GM10847 (cell line): ENCODE data around the gene POLN.

Experiments
- POLR2A ChIP-seq: IDR thresholded peaks from 2 replicates; pipeline ENCODE4 v1.6.1; 2011; ENCODE audit not compliant: insufficient read length; ENCODE audit errors: extremely low read depth

The POLN gene

GRCh38 chr4:2141762-2142451 is 100.0 kb downstream of the POLN start:
- no peak for TF ChIP-seq POLR2A

DNA sequence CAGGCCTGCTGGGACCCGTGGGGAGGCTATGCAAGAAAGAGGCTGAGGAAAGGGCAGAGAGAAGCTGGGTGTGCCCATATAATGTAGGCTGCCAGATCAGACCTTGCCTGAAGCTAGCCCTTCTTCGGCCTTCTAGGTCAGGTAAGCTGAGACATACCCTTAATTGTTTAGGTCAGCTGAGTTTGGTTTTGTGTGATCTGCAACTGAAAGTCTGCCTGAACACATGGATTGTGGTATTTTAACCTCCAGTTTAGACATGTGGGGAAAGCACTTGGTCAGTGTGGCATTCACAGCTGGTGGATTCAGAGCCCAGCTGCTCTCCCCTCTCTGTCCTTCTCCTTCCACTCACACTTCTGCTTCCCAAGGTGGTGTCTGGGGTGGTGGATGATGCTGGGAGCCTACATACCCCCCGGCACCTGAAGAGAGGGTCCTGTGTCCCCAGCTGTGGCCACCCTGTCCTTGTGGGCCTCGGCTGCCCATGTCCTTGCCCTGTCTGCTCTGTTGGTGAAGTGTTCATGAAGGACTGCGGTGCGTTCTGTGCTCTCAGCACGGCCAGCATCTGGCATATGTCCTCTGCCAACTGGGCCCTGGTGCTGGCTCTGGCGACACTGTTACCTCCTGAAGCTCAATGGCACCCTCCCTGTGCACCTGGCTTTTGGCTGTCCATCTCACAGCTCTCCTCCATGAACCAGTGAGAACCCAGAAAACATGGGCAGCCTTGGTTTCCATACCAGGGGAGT is 100.7 kb downstream of the POLN start:
- TF ChIP-seq POLR2A, result no peak

GRCh38 chr4:2138846-2139500 is 102.9 kb downstream of the POLN start:
- no peak for TF ChIP-seq POLR2A

DNA sequence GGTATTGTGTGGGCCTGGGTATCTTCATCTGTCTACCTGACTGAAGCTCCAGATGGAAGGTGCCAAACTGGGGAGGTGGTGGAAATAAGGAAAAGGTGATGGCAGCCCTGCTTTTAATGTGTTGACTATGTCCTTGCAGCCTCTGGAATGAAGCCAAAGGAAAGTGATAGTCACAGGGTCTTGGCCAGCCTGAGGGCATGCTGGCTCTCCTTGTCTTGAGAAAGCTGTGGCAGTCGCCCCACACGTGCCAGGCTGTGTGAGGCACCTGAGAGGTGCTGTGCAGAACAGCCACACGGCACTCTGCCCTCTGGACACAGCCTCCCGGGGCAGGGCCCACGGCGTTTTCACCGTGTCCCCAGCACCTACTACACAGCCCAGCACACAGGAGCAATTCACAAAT is 105.2 kb downstream of the POLN start:
- no peak for TF ChIP-seq POLR2A

- no peak for TF ChIP-seq POLR2A
Observed at GRCh38 chr4:2135083-2135482, 106.8 kb downstream of the POLN start.

DNA sequence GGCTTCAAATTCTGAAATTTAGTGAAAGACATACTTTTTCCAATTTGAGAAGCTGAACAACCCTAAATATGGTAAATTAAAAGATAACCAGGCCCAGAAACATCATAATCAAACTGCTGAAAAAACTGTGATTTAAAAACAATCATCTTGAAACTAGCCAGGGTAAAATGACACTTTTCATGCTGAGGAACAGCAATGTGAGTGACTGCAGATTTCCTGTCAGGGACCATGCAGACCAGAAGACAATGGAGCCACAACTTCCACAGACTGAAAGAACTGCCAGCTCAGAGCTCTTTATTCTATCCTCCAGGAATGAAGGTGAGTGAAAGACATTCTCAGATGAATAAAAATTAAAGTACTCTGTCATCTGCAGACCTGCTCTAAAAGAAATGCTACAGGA is 109.5 kb downstream of the POLN start:
- no peak for TF ChIP-seq POLR2A

DNA sequence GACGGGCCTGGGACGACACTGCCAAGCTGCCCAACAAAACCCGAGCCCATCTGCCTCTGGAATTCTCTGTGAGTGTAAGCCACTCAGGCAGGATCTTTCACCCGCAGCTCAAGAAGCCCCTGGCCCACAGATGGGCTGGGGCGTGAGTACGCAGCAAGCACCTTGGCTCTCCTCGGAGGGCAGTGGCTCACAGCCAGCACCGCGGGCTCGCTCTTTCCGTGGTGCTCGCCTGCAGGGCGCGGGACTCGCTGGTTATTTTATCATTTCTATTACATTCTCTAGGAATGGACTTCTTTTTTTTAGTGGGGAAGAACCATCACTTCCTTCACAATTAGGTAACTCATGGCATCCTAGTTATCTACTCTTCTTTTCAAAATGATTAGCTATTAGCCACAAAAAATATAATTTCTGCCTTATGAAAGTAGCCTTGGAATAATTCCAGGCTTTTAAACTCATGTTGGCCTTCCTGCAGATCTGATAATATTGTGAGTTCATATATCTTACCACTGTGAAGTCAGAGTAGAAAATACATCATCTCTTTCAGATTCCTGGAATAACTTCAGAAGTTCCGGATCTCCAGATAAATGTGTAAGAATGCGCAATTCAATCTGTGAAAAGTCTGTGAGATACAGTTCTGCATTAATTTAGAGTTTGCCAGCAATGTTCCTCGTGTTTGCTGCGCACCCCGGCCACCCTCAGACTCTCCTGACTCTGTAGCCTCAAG is 114.2 kb downstream of the POLN start:
- TF ChIP-seq POLR2A, result no peak

GRCh38 chr4:2126309-2127043 is 115.4 kb downstream of the POLN start:
- TF ChIP-seq POLR2A, result no peak

- no peak for TF ChIP-seq POLR2A
Observed at GRCh38 chr4:2125831-2126230, 116.1 kb downstream of the POLN start.

GRCh38 chr4:2125023-2125422 is 116.9 kb downstream of the POLN start:
- no peak for TF ChIP-seq POLR2A

GRCh38 chr4:2116687-2117400 is 125.1 kb downstream of the POLN start:
- TF ChIP-seq POLR2A, result no peak

DNA sequence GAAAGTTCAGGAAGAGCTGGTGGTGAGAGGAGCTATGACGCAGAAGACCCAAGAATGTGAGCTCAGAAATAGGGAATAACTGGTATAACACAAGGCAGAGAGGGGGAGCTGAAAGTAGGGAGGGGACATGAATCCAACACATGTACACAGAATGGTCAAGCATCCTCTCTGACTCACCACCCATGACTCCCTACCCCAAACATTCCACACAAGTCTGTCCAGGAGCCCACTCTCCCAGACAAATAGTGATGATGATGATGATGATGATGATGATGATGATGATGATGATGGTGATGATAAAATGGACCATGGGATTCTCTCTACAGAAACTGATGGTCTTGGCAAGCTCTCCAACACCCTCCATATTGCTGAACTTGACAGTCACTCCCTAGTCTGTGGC is 136.4 kb downstream of the POLN start:
- TF ChIP-seq POLR2A, result no peak

DNA sequence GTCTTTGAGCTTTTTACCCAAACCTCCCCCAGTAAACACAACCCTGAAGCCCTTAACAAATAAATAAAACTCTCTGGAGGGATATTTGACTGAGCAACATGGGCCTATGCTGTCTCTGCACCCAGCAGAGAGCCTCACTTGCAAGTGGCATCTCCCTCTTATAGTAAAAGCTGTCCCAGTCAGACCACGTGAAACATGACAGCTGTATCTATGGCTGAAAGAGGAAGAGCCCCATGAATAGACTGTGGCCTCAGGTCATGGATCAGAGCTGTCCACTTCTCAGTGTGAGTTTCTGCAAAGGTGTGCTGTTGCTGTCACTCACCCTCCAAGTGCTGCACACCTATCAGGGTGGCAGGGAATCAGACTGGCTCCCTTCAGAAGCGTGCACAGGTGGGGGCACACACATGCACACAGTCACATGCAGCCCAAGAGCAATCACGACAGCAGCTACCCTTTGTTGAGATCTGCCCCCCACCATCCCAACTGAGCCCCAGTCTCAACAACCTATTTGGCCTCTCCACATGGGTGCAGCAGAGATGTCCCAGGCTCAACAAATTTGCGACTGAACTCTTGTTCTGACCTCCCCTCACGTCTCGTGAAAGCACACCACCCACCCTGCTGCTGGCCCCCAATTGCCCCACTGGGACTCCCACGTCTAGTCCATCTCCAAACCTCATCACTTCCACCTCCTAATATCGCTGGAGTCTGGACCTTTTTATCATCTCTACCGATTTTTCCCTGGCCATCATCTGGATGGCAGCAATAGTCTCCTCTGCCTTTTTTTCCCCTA is 137.2 kb downstream of the POLN start:
- no peak for TF ChIP-seq POLR2A
